ENCODE results near the gene FLVCR1.
A peak's percentile ranks its signal among the peaks of the same experiment; 100 is the strongest.
"Not testable (repeated sequence)": the region's sequence is repeated elsewhere in the genome, so short reads cannot be mapped to it uniquely, and the experiment has no call there.

FLVCR1 gene

GRCh38 chr1:212860713-212861581 lies 2.9 kb downstream of the FLVCR1 start:
- no peak for DNase-seq

GRCh38 chr1:212862111-212862690 lies 4.1 kb downstream of the FLVCR1 start:
- DNase-seq = peak; percentile 15 to 37

- DNase-seq = not testable (repeated sequence)
Measured at GRCh38 chr1:212863345-212863744, 5.3 kb downstream of the FLVCR1 start.

GRCh38 chr1:212864201-212864600 lies 6.1 kb downstream of the FLVCR1 start:
- DNase-seq = no peak

- DNase-seq = no peak
Measured at GRCh38 chr1:212867192-212867591, 9.1 kb downstream of the FLVCR1 start.

GRCh38 chr1:212871976-212872375 lies 13.9 kb downstream of the FLVCR1 start:
- no peak for DNase-seq

GRCh38 chr1:212873518-212873917 lies 15.4 kb downstream of the FLVCR1 start:
- DNase-seq = no peak

- no peak for DNase-seq
Measured at GRCh38 chr1:212878418-212878817, 20.3 kb downstream of the FLVCR1 start.

- no peak for DNase-seq
Measured at GRCh38 chr1:212879947-212880690, 22.0 kb downstream of the FLVCR1 start.

GRCh38 chr1:212884592-212884991 lies 26.5 kb downstream of the FLVCR1 start:
- no peak for DNase-seq

- no peak for DNase-seq
Measured at GRCh38 chr1:212892108-212892507, 34.0 kb downstream of the FLVCR1 start.

- DNase-seq = no peak
Measured at GRCh38 chr1:212899845-212900244, 41.8 kb downstream of the FLVCR1 start.

GRCh38 chr1:212901290-212901689 lies 43.2 kb downstream of the FLVCR1 start:
- DNase-seq = no peak

GRCh38 chr1:212902054-212902453 lies 44.0 kb downstream of the FLVCR1 start:
- no peak for DNase-seq

- DNase-seq = peak in 1 of 2 donors; percentile 17
Measured at GRCh38 chr1:212903664-212904063, 45.6 kb downstream of the FLVCR1 start.

- not testable (repeated sequence) for DNase-seq
Measured at GRCh38 chr1:212908071-212908470, 50.0 kb downstream of the FLVCR1 start.

GRCh38 chr1:212908971-212909370 lies 50.9 kb downstream of the FLVCR1 start:
- DNase-seq = no peak

- no peak for DNase-seq
Measured at GRCh38 chr1:212909652-212910063, 51.6 kb downstream of the FLVCR1 start.

GRCh38 chr1:212910213-212910612 lies 52.1 kb downstream of the FLVCR1 start:
- not testable (repeated sequence) for DNase-seq

- not testable (repeated sequence) for DNase-seq
Measured at GRCh38 chr1:212913638-212914037, 55.6 kb downstream of the FLVCR1 start.

- DNase-seq = not testable (repeated sequence)
Measured at GRCh38 chr1:212914110-212914509, 56.0 kb downstream of the FLVCR1 start.

- no peak for DNase-seq
Measured at GRCh38 chr1:212914789-212915188, 56.7 kb downstream of the FLVCR1 start.
